ENCODE data around the gene LUZP2.

DNA sequence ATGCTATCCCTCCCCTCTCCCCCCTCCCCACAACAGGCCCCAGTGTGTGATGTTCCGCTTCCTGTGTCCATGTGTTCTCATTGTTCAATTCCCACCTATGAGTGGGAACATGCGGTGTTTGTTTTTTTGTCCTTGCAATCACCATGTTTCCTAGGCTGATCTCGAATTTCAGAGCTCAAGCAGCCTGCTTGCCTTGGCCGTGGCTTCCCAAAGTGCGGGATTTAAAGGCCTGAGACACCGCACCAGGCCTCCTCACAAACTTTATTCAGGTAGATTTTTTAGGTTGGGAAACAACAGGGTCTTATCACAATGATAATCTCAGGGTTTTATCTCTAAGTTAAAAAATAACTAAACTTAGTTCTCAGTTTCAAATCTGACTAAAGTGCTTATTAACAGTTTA is 125.4 kb downstream of the LUZP2 start:
- TF ChIP-seq CTCF (IDR thresholded peaks at IDR 0.05; ENCODE audit: low read length) (no peak), EZH2 (IDR thresholded peaks at IDR 0.05; ENCODE audit: borderline replicate concordance, low read length) (no peak)
